ENCODE measurements around the gene NCK2. TPM values are rescaled to one million over a fixed set of nuclear protein-coding genes. Genes with fewer than 3 reads are reported as not detected.

Gene NCK2
- total RNA-seq, 1 experiment from 2014 or later, result 21.6 TPM

DNA sequence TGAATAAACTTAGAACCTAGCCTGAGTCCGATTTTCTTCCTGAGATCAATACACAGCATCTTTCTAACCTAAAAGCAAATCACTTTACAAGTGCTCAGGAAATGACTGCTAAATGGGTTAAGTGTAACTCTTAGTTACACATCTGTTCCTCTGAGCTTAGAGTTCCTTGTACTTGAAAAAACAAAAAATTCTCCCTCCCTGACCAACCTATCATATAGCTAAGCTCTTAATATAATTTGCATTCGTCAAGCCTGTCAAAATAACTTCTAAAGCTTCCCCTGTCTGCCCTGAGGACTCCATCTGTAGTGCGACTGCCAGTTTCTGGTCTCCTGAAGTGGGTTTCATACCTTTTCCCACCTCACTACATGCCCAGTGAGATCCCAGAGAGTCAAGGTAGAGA, 190.4 kb downstream of the NCK2 start:
- TF ChIP-seq, protein P1, sequence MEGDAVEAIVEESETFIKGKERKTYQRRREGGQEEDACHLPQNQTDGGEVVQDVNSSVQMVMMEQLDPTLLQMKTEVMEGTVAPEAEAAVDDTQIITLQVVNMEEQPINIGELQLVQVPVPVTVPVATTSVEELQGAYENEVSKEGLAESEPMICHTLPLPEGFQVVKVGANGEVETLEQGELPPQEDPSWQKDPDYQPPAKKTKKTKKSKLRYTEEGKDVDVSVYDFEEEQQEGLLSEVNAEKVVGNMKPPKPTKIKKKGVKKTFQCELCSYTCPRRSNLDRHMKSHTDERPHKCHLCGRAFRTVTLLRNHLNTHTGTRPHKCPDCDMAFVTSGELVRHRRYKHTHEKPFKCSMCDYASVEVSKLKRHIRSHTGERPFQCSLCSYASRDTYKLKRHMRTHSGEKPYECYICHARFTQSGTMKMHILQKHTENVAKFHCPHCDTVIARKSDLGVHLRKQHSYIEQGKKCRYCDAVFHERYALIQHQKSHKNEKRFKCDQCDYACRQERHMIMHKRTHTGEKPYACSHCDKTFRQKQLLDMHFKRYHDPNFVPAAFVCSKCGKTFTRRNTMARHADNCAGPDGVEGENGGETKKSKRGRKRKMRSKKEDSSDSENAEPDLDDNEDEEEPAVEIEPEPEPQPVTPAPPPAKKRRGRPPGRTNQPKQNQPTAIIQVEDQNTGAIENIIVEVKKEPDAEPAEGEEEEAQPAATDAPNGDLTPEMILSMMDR (conservative IDR thresholded peaks at IDR 0.05; ENCODE audit: low read depth, low read length), result no peak
- no peak for TF ChIP-seq EZH2 (IDR thresholded peaks at IDR 0.05; ENCODE audit: borderline replicate concordance, low read depth, low read length, poor library complexity, severe bottlenecking)
- POLR2A ChIA-PET (ENCODE audit: low non-redundant PET), result interaction anchor here (0.6 kb wide), 1 partner anchor 17 kb away, joined by 3 read pairs; no protein-coding TSS in a partner anchor
- Histone ChIP-seq H3K9me3 (ENCODE audit: low read depth, low read length, poor library complexity, severe bottlenecking) (peaks cover 6% of the 10 kb centered on the region), H3K4me1 (ENCODE audit: insufficient read depth, low read length, poor library complexity, severe bottlenecking) (no peaks in the 10 kb centered on the region), H3K27ac (ENCODE audit: low read depth, low read length, poor library complexity, severe bottlenecking) (no peak overlapping the region), H3K27me3 (replicated peaks; ENCODE audit: insufficient read depth, low read depth, low read length, poor library complexity) (no peaks in the 10 kb centered on the region), H3K4me3 (ENCODE audit: low read depth, low read length, poor library complexity, severe bottlenecking) (no peak overlapping the region), H3K36me3 (ENCODE audit: insufficient read depth, low read length, poor library complexity, severe bottlenecking) (no peaks in the 10 kb centered on the region)
- CTCF ChIA-PET, result no interaction called here
- BruUV-seq (replicated peaks), result no TSS peak
- DNase-seq (ENCODE audit: low spot score), result no peak
- intact Hi-C loops (cut with micrococcal nuclease; ENCODE audit: unreplicated experiment), result no loop called here

DNA sequence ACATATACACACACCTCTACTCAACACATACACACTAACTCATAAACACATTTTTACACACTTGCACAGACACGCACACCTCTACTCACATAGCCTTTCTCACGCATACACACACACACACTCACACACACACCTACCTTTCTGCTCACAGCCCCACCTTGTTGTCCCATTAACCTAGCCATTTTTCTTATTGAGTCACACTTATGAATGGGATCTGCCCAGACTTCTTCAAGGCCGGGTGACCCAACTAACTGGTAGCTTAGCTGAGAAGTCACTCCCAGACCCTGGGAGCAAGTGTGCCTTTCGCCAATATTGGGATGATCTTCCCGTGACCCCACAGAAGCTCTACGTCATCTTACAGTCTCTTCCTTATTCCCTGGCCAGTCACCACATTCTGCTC, 192.2 kb downstream of the NCK2 start:
- POLR2A ChIA-PET (ENCODE audit: low non-redundant PET), result no interaction called here
- Histone ChIP-seq H3K4me3 (ENCODE audit: low read depth, low read length, poor library complexity, severe bottlenecking) (no peak overlapping the region), H3K9me3 (ENCODE audit: low read depth, low read length, poor library complexity, severe bottlenecking) (peaks cover 6% of the 10 kb centered on the region), H3K36me3 (ENCODE audit: insufficient read depth, low read length, poor library complexity, severe bottlenecking) (no peaks in the 10 kb centered on the region), H3K4me1 (ENCODE audit: insufficient read depth, low read length, poor library complexity, severe bottlenecking) (no peaks in the 10 kb centered on the region), H3K27me3 (replicated peaks; ENCODE audit: insufficient read depth, low read depth, low read length, poor library complexity) (no peaks in the 10 kb centered on the region), H3K27ac (ENCODE audit: low read depth, low read length, poor library complexity, severe bottlenecking) (no peak overlapping the region)
- intact Hi-C loops (cut with micrococcal nuclease; ENCODE audit: unreplicated experiment), result no loop called here
- CTCF ChIA-PET, result no interaction called here
- no peak for DNase-seq (ENCODE audit: low spot score)
- no TSS peak for BruUV-seq (replicated peaks)
- TF ChIP-seq EZH2 (IDR thresholded peaks at IDR 0.05; ENCODE audit: borderline replicate concordance, low read depth, low read length, poor library complexity, severe bottlenecking), result no peak
- TF ChIP-seq, protein P1 (conservative IDR thresholded peaks at IDR 0.05; ENCODE audit: low read depth, low read length), result no peak

DNA sequence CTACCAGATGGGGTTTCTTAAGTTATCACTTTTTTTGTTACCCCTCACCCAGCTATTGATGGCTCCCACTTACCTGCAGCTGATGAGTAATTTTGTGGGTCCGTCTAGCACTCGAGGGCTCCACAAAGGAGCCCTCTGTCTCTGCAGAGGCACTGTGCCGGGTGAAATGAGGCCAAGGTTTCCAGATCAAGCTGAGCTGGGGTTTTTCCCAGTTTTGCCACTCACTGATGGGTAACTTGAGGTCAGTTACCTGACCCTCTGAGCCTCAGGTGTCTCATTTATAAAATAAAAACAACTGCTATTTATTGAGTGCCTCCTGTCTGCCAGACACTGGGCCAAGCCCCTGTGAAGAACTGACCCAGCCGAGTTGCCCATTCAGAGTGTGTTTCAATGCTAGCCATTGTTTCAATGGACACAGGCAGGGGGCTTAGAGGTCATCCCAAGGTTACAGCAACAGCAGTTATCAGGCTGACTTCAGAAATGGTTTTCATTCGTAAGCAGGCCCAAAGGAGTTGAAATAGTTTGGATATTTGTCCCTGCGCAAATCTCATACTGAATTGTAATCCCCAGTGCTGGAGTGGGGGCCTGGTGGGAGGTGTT, 192.9 kb downstream of the NCK2 start:
- H3K4me1 ChIP-seq (ENCODE audit: insufficient read depth, low read length, poor library complexity, severe bottlenecking), result no peaks in the 10 kb centered on the region
- intact Hi-C loops (cut with micrococcal nuclease; ENCODE audit: unreplicated experiment), result no loop called here
- no peak overlapping the region for H3K4me3 ChIP-seq (ENCODE audit: low read depth, low read length, poor library complexity, severe bottlenecking)
- ChIA-PET CTCF (no interaction called here), POLR2A (ENCODE audit: low non-redundant PET) (no interaction called here)
- DNase-seq (ENCODE audit: low spot score), result no peak
- H3K9me3 ChIP-seq (ENCODE audit: low read depth, low read length, poor library complexity, severe bottlenecking), result peaks cover 6% of the 10 kb centered on the region
- no TSS peak for BruUV-seq (replicated peaks)
- no peak for TF ChIP-seq EZH2 (IDR thresholded peaks at IDR 0.05; ENCODE audit: borderline replicate concordance, low read depth, low read length, poor library complexity, severe bottlenecking)
- TF ChIP-seq, protein P1 (conservative IDR thresholded peaks at IDR 0.05; ENCODE audit: low read depth, low read length), result no peak
- no peaks in the 10 kb centered on the region for H3K36me3 ChIP-seq (ENCODE audit: insufficient read depth, low read length, poor library complexity, severe bottlenecking)
- no peak overlapping the region for H3K27ac ChIP-seq (ENCODE audit: low read depth, low read length, poor library complexity, severe bottlenecking)
- H3K27me3 ChIP-seq (replicated peaks; ENCODE audit: insufficient read depth, low read depth, low read length, poor library complexity), result no peaks in the 10 kb centered on the region

Data from A673 (cell line).